Suprapubic skin (tissue), 3 donors: ENCODE measurements around the gene SPATS2L.

Experiments
- EP300 ChIP-seq: sonication (generic); formaldehyde crosslinking; IDR thresholded peaks from one replicate; pipeline ENCODE4 v1.6.1; 2017; ENCODE audit warnings: antibody characterized with exemption
- POLR2A ChIP-seq, 2 donors: fragments of 450-650 bp; IDR thresholded peaks; one replicate each; pipeline ENCODE4 v1.6.1; 2017; ENCODE audit warnings: antibody characterized with exemption in 2 of 2, mild to moderate bottlenecking in 2 of 2, moderate library complexity in 2 of 2
- TF ChIP-seq, protein P1 (sequence below), 2 donors: fragments of 200-600 bp in 1 of 2; fragments of 450-650 bp in 1 of 2; sonication (generic) in 1 of 2; IDR thresholded peaks; one replicate each; pipeline ENCODE4 v1.5.1; 2016 to 2019; ENCODE audit warnings: antibody characterized with exemption in 2 of 2, mild to moderate bottlenecking in 1 of 2, moderate library complexity in 1 of 2

DNA sequence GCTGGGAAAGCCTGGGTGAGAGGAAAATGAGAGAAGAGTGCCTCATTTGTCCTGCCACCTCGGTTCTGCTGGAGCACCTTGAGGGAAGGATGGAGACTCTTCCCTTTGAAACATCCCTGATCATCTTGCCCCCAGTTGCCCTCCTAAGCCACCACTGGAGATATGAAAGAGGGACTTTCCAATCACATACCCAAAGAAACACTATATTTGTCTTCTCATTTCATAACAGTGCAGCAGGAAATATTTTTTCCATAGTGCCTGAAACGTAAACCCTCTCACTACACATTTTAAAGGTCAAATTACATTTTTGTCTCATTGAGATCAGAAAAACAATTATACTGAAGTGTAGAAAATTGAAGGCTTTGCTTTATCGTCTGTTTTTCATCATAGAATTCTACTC lies 140.1 kb downstream of the SPATS2L start:
- TF ChIP-seq, protein P1, sequence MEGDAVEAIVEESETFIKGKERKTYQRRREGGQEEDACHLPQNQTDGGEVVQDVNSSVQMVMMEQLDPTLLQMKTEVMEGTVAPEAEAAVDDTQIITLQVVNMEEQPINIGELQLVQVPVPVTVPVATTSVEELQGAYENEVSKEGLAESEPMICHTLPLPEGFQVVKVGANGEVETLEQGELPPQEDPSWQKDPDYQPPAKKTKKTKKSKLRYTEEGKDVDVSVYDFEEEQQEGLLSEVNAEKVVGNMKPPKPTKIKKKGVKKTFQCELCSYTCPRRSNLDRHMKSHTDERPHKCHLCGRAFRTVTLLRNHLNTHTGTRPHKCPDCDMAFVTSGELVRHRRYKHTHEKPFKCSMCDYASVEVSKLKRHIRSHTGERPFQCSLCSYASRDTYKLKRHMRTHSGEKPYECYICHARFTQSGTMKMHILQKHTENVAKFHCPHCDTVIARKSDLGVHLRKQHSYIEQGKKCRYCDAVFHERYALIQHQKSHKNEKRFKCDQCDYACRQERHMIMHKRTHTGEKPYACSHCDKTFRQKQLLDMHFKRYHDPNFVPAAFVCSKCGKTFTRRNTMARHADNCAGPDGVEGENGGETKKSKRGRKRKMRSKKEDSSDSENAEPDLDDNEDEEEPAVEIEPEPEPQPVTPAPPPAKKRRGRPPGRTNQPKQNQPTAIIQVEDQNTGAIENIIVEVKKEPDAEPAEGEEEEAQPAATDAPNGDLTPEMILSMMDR (IDR thresholded peaks at IDR 0.05) = no peak
- TF ChIP-seq EP300 = no peak
- TF ChIP-seq POLR2A (IDR thresholded peaks at IDR 0.05) = no peak
